ENCODE measurements around the gene ENTREP3.
A peak's percentile ranks its signal among the peaks of the same experiment; 100 is the strongest.
"Not testable (repeated sequence)": the region's sequence is repeated elsewhere in the genome, so short reads cannot be mapped to it uniquely, and the experiment has no call there.

ENTREP3 gene

GRCh38 chr1:155254714-155255242, 505 bp downstream of the ENTREP3 start:
- intact Hi-C loops (cut with DNase I), result loop anchor here (10.0 kb wide), 1 partner anchor 250 kb away; no protein-coding TSS in a partner anchor
- DNase-seq, result peak in 2 of 10 donors; percentile 84 to 88

GRCh38 chr1:155254228-155254713, 1.0 kb downstream of the ENTREP3 start:
- intact Hi-C loops (cut with DNase I), result loop anchor here (10.0 kb wide), 1 partner anchor 251 kb away; no protein-coding TSS in a partner anchor
- peak in 1 of 10 donors; percentile 82 for DNase-seq

- DNase-seq, result no peak
- intact Hi-C loops (cut with DNase I), result loop anchor here (10.0 kb wide), 1 partner anchor 251 kb away; no protein-coding TSS in a partner anchor
These were observed 1.5 kb downstream of the ENTREP3 start for GRCh38 chr1:155253797-155254196.

GRCh38 chr1:155253208-155253607, 2.1 kb downstream of the ENTREP3 start:
- intact Hi-C loops (cut with DNase I), result loop anchor here (10.0 kb wide), 1 partner anchor 252 kb away; no protein-coding TSS in a partner anchor
- no peak for DNase-seq

GRCh38 chr1:155251566-155251965, 3.7 kb downstream of the ENTREP3 start:
- intact Hi-C loops (cut with DNase I), result loop anchor here (10.0 kb wide), 1 partner anchor 253 kb away; no protein-coding TSS in a partner anchor
- DNase-seq, result no peak

GRCh38 chr1:155250633-155251449, 4.4 kb downstream of the ENTREP3 start:
- DNase-seq, result peak; percentile 83 to 99 (median 94)
- intact Hi-C loops (cut with DNase I), result loop anchor here (1.0 to 10.0 kb wide), 2 partner anchors 73 to 254 kb away; no protein-coding TSS in a partner anchor

- peak in 1 of 10 donors; percentile 84 for DNase-seq
- intact Hi-C loops (cut with DNase I), result loop anchor here (1.0 to 10.0 kb wide), 2 partner anchors 74 to 255 kb away; no protein-coding TSS in a partner anchor
These were observed 5.0 kb downstream of the ENTREP3 start for GRCh38 chr1:155250246-155250632.

- DNase-seq, result no peak
- intact Hi-C loops (cut with DNase I), result no loop called here
These were observed 7.4 kb downstream of the ENTREP3 start for GRCh38 chr1:155247667-155248553.

GRCh38 chr1:155246796-155247195, 8.5 kb downstream of the ENTREP3 start:
- intact Hi-C loops (cut with DNase I); DNase-seq: not testable (repeated sequence)

- no peak for DNase-seq
- intact Hi-C loops (cut with DNase I), result no loop called here
These were observed 10.1 kb downstream of the ENTREP3 start for GRCh38 chr1:155245163-155245524.

GRCh38 chr1:155244368-155245162, 10.7 kb downstream of the ENTREP3 start:
- peak; percentile 93 to 100 (median 98) for DNase-seq

GRCh38 chr1:155242805-155243358, 12.4 kb downstream of the ENTREP3 start:
- no peak for DNase-seq

More at GRCh38 chr1:155244368-155245162, 10.7 kb downstream of the ENTREP3 start:
- intact Hi-C loops (cut with DNase I), result loop anchor here (1.0 to 5.0 kb wide), 2 partner anchors 17 to 37 kb away; partner anchors contain the start of genes MTX1 and THBS3

GRCh38 chr1:155241841-155242264, 13.4 kb downstream of the ENTREP3 start:
- intact Hi-C loops (cut with DNase I), result loop anchor here (1.0 to 5.0 kb wide), 2 partner anchors 23 to 35 kb away; partner anchors contain the start of genes MTX1 and THBS3

More at GRCh38 chr1:155242805-155243358, 12.4 kb downstream of the ENTREP3 start:
- intact Hi-C loops (cut with DNase I), result loop anchor here (5.0 kb wide), 1 partner anchor 36 kb away; the partner anchor contains the start of genes MTX1 and THBS3

GRCh38 chr1:155241069-155241679, 14.1 kb downstream of the ENTREP3 start:
- intact Hi-C loops (cut with DNase I), result loop anchor here (1.0 to 5.0 kb wide), 2 partner anchors 22 to 34 kb away; partner anchors contain the start of genes MTX1 and THBS3
- peak; percentile 68 to 96 (median 82) for DNase-seq

More at GRCh38 chr1:155241841-155242264, 13.4 kb downstream of the ENTREP3 start:
- no peak for DNase-seq

GRCh38 chr1:155236451-155236850, 18.8 kb downstream of the ENTREP3 start:
- intact Hi-C loops (cut with DNase I), result no loop called here
- no peak for DNase-seq

GRCh38 chr1:155235375-155235774, 19.9 kb downstream of the ENTREP3 start:
- DNase-seq; intact Hi-C loops (cut with DNase I): not testable (repeated sequence)

- DNase-seq; intact Hi-C loops (cut with DNase I): not testable (repeated sequence)
These were observed 21.8 kb downstream of the ENTREP3 start for GRCh38 chr1:155233502-155233901.
